ENCODE measurements around the gene PEPD.

DNA sequence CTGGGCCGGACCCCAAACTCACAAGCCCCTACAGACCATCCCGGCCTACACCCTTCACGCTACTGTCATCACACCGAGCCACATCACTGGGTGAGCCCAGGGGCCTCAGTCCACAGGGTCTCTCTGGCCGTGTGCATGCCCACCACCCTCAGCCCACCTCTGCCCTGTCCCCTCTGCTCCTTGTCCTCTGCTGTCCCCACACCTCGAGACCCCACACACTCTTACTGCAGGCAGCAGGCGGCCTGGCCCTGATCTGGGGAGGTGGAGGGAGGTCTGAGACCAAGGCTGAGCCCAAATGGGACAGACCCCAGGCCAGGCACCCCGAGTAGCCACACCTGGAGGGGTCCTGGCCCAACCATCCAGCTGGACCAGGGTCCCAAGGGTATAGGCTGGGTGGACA is 35.2 kb downstream of the PEPD start:
- TF ChIP-seq, protein P1, sequence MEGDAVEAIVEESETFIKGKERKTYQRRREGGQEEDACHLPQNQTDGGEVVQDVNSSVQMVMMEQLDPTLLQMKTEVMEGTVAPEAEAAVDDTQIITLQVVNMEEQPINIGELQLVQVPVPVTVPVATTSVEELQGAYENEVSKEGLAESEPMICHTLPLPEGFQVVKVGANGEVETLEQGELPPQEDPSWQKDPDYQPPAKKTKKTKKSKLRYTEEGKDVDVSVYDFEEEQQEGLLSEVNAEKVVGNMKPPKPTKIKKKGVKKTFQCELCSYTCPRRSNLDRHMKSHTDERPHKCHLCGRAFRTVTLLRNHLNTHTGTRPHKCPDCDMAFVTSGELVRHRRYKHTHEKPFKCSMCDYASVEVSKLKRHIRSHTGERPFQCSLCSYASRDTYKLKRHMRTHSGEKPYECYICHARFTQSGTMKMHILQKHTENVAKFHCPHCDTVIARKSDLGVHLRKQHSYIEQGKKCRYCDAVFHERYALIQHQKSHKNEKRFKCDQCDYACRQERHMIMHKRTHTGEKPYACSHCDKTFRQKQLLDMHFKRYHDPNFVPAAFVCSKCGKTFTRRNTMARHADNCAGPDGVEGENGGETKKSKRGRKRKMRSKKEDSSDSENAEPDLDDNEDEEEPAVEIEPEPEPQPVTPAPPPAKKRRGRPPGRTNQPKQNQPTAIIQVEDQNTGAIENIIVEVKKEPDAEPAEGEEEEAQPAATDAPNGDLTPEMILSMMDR (IDR thresholded peaks at IDR 0.05; ENCODE audit: poor library complexity, severe bottlenecking) = no peak
- TF ChIP-seq POLR2AphosphoS5 (IDR thresholded peaks at IDR 0.05) (no peak), MXI1 (conservative IDR thresholded peaks at IDR 0.05; ENCODE audit: poor library complexity, severe bottlenecking) (no peak), SMC3 (conservative IDR thresholded peaks at IDR 0.05; ENCODE audit: poor library complexity) (no peak), TAF1 (IDR thresholded peaks at IDR 0.05; ENCODE audit: low read depth) (no peak), RAD21 (conservative IDR thresholded peaks at IDR 0.05) (no peak), EZH2 (IDR thresholded peaks at IDR 0.05; ENCODE audit: borderline replicate concordance, insufficient read depth, low read length, poor library complexity, severe bottlenecking) (no peak)
- TF ChIP-seq, protein P2, sequence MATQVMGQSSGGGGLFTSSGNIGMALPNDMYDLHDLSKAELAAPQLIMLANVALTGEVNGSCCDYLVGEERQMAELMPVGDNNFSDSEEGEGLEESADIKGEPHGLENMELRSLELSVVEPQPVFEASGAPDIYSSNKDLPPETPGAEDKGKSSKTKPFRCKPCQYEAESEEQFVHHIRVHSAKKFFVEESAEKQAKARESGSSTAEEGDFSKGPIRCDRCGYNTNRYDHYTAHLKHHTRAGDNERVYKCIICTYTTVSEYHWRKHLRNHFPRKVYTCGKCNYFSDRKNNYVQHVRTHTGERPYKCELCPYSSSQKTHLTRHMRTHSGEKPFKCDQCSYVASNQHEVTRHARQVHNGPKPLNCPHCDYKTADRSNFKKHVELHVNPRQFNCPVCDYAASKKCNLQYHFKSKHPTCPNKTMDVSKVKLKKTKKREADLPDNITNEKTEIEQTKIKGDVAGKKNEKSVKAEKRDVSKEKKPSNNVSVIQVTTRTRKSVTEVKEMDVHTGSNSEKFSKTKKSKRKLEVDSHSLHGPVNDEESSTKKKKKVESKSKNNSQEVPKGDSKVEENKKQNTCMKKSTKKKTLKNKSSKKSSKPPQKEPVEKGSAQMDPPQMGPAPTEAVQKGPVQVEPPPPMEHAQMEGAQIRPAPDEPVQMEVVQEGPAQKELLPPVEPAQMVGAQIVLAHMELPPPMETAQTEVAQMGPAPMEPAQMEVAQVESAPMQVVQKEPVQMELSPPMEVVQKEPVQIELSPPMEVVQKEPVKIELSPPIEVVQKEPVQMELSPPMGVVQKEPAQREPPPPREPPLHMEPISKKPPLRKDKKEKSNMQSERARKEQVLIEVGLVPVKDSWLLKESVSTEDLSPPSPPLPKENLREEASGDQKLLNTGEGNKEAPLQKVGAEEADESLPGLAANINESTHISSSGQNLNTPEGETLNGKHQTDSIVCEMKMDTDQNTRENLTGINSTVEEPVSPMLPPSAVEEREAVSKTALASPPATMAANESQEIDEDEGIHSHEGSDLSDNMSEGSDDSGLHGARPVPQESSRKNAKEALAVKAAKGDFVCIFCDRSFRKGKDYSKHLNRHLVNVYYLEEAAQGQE (IDR thresholded peaks at IDR 0.05; ENCODE audit: borderline replicate concordance) = no peak
